ENCODE measurements around the gene TTLL8. TPM values are rescaled to one million over a fixed set of nuclear protein-coding genes. Genes with fewer than 3 reads are reported as not detected.

The TTLL8 gene
- polyA plus RNA-seq, 4 donors, result 0.06 TPM; not detected in 3

DNA sequence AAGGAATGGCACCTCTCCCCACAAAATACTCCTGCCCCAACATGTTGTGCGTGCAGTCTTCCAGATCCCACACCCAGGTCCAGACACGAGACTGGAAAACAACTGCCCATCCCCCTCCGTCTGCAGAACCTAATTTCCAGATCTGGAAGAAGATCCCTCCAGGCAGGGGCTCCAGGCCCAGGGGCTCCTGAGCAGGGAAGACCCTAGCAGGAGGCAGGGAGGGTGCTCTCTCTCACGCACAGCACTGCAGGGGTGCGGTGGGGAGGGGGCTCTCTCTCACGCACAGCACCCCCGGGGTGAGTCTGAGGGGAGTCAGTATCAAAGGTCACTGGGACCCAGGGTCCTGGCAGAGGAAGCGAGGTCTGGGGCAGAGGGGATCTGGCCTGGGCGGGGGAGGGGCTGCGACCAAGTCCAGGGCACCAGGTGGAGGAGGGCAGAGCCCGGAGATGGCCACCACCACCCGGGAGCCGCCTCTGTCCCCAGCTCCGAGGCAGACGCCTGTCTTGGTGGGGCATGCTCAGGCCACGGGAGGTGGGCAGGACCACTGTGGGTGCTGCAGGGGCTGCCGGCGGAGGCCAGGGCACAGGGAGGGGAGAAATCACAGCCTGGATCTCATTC lies 25.5 kb upstream of the TTLL8 start:
- no peak for DNase-seq (ENCODE audit: low read depth in 4 of 4, low spot score in 3 of 4)

DNA sequence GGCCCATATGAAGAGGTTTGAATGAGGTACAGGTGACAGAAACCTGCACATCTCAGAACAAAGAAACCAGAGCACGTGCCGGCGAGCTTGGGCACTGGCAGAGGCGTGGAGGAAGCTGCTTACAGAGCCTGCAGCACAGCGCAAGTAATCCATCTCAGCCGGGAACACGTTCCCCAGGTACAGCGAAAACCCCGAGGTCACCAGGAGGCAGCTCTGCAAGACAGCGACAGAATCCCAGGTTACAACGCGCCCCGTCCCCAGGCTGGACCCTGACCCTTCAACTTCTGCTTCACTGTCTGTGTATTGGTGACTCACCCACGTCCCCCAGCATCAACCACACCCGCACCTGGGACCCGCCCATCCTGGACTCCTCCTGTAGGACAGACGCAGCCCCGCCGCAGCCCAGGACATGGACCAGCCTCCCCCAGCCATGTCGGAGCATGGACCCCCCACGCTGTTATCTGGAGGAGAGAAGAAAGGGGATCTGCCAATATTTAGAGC lies 24.9 kb upstream of the TTLL8 start:
- no peak for DNase-seq (ENCODE audit: low read depth in 4 of 4, low spot score in 3 of 4)

GRCh38 chr22:50082197-50082715 lies 24.2 kb upstream of the TTLL8 start:
- no peak for DNase-seq (ENCODE audit: low read depth in 4 of 4, low spot score in 3 of 4)

DNA sequence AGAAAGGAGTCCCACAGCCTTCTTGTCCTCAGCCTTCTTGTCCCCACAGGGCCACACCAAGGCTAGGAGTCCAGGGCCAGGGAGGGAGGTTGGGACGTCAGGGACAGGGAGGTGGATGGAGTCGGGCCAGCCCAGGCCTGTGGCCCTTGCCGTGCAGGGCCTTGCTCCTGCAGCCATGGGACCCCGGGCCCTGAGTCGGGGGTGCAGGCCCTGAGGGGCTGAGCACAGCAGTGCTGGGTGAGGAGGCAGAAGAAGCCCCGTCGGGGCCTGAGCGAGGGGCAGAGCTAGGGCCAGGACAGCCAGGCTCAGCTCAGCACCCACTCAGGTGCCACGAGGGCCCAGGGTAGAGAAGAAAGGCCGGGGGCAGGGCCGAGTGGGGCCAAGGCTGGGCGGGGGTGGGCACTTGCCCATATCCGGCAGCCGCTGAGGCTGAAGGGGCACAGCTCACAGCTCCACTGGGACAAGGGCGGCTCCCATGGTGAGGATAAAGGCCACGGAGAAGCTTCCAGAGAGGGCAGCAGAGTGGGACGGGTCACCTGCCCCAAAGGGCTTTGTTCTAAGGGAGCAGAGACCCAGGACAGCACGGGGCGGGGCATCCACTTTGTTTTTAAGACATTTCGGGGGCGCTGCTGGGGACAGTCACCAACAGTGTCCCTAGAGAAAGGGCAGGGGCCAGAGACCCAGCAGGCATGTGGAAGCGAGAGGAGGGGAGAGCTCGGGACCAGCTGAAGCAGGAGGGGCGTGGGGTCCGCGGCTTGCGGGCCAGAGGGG lies 23.5 kb upstream of the TTLL8 start:
- no peak for DNase-seq (ENCODE audit: low read depth in 4 of 4, low spot score in 3 of 4)

DNA sequence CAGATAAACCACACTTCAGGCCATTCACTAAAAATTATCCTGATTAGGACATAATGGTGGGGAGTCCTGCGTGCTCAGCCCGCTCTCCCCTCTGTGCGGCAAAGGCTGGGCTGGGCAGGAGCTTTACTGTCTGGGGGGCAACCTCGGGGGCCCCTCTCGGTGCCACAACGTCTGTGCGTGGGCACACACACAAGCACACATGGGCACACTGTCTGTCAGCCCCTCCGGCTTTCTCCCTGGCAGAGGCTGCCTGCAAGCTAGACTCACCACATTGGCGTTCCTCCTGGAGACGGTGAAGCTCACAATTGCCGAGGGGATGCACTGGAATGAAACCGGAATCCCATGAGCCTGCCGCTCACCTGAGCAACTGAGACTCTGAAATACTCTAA lies 22.0 kb upstream of the TTLL8 start:
- no peak for DNase-seq (ENCODE audit: low read depth in 4 of 4, low spot score in 3 of 4)

DNA sequence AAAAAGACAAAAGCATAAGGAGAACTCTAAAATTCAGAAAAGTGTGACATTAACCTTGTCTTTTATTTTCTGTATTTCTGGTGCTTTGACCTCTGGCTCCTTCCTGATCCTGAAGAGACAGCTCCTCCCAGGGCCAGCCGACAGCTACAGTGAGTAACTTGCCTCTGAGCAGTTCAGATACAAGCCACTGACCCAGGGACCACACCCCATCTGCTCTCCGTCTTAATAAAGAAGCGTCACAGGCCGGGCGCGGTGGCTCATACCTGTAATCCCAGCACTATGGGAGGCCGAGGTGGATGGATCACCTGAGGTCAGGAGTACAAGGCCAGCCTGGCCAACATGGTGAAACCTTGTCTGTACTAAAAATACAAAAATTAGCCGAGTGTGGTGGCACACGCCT lies 20.7 kb upstream of the TTLL8 start:
- no peak for DNase-seq (ENCODE audit: low read depth in 4 of 4, low spot score in 3 of 4)

DNA sequence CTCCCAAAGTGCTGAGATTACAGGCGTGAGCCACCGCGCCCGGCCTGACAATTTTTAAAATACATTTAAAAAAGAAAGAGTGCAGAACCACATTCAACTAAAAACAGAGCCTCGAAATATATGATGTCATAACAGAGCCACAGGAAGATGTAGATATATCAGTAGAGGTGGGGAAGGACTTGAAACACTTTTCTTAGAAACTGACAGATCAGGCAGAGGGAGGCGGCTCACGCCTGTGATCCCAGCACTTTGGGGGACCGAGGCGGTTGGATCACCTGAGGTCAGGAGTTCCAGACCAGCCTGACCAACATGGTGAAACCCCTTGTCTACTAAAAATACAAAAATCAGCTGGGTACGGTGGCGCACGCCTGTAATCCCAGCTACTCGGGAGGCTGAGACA lies 20.1 kb upstream of the TTLL8 start:
- no peak for DNase-seq (ENCODE audit: low read depth in 4 of 4, low spot score in 3 of 4)

DNA sequence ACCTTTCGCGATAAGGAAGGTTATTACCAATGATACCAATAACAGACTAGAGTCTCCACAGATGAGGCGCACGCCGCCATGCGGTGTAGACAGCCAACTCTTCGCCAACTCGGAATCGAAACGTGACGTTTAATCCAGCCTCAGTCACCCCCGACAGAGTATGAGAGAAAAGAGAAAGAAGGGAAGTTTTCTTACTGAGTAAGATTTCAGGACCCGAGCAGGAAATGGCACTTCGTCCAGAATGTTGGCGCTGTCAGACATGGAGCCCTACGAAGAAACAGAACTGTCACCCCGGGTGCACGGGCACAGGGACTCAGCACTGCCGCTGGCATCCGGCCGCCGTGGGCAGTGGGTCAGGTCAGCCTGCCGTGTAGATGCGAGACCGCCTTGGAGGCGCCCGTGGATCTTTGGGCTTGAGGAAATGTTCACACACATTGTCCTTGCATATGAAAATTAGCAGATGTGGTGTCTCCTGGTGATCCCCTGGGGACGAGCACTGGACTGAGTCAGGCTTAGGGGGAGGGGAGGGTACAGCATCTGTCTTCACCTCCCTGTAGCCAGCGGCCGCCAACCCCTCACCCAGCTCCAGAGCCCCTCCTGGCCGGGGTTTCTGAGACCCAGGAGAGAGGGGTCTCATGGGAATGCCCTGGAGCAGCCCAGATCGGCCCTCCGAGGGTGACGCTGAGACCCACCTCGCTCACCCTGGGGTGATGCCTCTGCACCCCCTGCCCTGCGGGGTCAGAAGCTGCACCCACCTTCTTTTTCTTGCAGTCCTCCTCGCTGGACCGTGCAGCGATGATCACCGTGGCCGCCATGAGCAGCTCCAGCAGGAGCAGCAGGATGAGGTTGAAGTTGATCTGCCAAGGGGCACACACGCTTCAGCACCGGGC lies 18.8 kb upstream of the TTLL8 start:
- DNase-seq (ENCODE audit: low read depth in 4 of 4, low spot score in 3 of 4), result no peak

GRCh38 chr22:50074551-50075530 lies 16.7 kb upstream of the TTLL8 start:
- DNase-seq (ENCODE audit: low read depth in 4 of 4, low spot score in 3 of 4), result no peak

DNA sequence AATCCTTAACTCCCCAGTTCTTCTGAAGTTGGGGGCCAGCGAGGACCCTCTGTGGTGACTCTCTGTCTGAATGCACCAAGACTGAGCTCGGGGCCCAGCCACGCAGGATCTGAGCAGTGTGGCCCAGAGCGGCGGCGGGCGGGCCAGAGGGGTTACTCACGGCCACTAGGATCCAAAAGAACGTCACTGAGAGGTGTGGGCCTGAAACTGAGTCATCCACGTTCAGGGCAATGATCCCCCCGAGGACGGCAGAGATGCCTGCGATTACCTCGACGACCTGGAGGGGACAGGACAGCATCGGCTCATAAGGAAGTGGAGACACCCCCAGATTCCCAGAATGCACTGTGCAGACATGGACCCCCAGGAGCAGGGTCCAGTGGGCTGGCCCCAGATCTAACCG lies 16.0 kb upstream of the TTLL8 start:
- DNase-seq (ENCODE audit: low read depth in 4 of 4, low spot score in 3 of 4), result no peak

- no peak for DNase-seq (ENCODE audit: low read depth in 4 of 4, low spot score in 3 of 4)
These were observed 14.8 kb upstream of the TTLL8 start for GRCh38 chr22:50072714-50073538.

DNA sequence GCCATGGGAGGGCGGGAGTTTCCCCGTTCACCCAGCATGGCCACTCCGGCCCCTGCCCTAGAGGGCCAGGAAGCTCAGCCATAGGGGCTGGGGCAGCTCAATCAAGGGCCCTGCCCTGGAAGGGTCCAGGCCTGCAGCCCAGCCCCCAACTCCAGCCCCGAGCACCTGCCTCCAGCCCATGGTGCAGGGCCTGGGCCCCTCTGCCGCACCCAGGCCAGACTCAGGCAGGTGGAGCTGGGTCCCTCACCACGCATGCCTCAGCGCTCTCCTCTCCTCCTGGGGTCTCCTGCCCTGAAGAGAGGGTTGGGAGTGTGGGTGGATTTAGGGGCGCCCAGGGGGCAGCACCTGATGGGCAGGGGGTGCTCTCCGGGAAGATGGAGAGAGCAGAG lies 14.1 kb upstream of the TTLL8 start:
- DNase-seq (ENCODE audit: low read depth in 4 of 4, low spot score in 3 of 4), result no peak

GRCh38 chr22:50071432-50072166 lies 13.5 kb upstream of the TTLL8 start:
- no peak for DNase-seq (ENCODE audit: low read depth in 4 of 4, low spot score in 3 of 4)

- no peak for DNase-seq (ENCODE audit: low read depth in 4 of 4, low spot score in 3 of 4)
These were observed 12.3 kb upstream of the TTLL8 start for GRCh38 chr22:50070366-50070765.

GRCh38 chr22:50068096-50068495 lies 10.0 kb upstream of the TTLL8 start:
- DNase-seq (ENCODE audit: low read depth in 4 of 4, low spot score in 3 of 4), result no peak

DNA sequence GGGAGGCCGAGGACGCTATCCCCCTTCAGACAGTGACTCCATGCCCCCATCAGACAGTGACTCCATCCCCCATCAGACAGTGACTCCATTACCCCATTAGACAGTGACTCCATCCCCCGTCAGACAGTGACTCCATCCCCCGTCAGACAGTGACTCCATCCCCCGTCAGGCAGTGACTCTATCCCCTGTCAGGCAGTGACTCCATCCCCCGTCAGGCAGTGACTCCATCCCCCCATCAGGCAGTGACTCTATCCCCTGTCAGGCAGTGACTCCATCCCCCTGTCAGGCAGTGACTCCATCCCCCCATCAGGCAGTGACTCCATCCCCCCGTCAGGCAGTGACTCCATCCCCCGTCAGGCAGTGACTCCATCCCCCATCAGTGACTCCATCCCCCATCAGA lies 9.1 kb upstream of the TTLL8 start:
- no peak for DNase-seq (ENCODE audit: low read depth in 4 of 4, low spot score in 3 of 4)

DNA sequence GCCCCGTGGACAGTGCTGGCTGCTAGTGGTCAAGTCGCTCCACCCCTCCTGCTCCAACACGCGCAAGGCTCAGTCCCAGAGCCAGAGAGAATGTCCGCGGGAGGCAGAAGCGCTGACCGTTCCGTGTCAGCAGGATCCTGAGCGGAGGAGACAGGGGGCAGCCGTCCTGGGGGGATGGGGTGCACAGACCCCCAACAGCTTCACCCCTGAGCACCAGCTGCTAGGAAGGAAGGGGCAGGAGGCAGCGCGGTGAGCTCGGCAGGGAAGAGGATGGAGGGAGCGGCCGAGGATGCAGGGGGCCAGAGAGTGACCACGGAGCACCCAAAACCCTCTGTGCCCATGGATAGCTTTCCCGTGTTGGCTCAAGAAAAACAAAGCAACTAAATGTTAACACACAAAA lies 6.4 kb upstream of the TTLL8 start:
- no peak for DNase-seq (ENCODE audit: low read depth in 4 of 4, low spot score in 3 of 4)

DNA sequence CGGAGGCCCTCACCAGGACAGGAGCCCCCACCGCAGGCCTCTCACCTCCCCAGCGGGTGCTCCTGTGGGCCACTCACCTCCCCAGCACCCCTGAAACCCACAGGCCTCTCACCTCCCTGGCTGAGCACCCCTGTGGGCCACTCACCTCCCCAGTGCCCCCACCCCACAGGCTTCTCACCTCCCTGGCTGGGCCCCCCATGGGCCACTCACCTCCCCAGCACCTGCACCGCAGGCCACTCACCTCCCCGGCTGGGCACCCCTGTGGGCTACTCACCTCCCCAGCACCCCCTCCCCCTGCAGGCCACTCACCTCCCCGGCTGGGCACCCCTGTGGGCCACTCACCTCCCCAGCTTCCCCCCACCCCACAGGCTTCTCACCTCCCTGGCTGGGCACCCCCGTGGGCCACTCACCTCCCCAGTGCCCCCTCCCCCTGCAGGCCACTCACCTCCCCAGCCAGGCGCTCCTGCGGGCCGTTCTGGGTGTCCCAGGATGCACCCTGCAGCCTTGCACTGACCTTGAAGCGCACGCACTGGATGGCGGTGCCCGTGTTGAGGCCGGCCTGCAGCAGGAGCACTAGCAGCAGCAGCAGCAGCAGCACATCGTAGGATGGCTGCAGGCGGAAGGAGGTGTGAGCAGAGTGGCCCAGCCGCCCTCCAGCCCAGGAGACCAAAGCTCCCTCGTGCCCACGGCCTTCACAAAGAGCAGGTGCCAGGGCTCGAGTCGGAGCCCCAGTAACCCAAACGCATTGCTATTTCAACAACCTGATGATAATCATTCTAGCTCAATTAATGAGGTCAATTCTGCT lies 5.7 kb upstream of the TTLL8 start:
- no peak for DNase-seq (ENCODE audit: low read depth in 4 of 4, low spot score in 3 of 4)
